ENCODE measurements around the gene FRYL.
"Not testable (repeated sequence)": the region's sequence is repeated elsewhere in the genome, so short reads cannot be mapped to it uniquely, and the experiment has no call there.

The FRYL gene

GRCh38 chr4:48640225-48640624 lies 139.9 kb downstream of the FRYL start:
- no peak for TF ChIP-seq CTCF (IDR thresholded peaks at IDR 0.05; ENCODE audit: extremely low read depth, insufficient read depth, missing control alignments)
- in situ Hi-C loops (cut with MboI; ENCODE audit: low pct_unique_long_range_greater_than_20kb, low sequenced_read_pairs, unreplicated experiment), result no loop called here
- DNase-seq (ENCODE audit: low spot score), result no peak

DNA sequence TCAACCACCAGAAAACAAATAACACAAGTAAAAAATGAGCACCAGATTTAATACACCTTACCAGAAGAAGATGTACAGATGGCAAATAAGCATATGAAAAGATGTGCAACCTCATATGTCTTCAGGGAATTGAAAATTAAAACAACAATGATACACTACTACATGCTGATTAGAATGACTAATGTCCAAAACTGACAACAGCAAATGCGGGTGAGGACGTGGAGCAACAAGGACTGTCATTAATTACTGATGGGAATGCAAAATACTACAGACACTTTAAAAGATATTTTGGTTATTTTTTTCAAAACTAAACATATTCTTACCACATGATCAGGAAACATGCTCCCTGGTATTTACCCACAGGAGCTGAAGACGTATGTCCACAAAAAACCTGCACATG lies 140.3 kb downstream of the FRYL start:
- no peak for DNase-seq (ENCODE audit: low spot score)
- TF ChIP-seq CTCF (IDR thresholded peaks at IDR 0.05; ENCODE audit: extremely low read depth, insufficient read depth, missing control alignments), result no peak
- in situ Hi-C loops (cut with MboI; ENCODE audit: low pct_unique_long_range_greater_than_20kb, low sequenced_read_pairs, unreplicated experiment), result no loop called here

GRCh38 chr4:48638586-48638985 lies 141.5 kb downstream of the FRYL start:
- DNase-seq (ENCODE audit: low spot score); in situ Hi-C loops (cut with MboI; ENCODE audit: low pct_unique_long_range_greater_than_20kb, low sequenced_read_pairs, unreplicated experiment): not testable (repeated sequence)

DNA sequence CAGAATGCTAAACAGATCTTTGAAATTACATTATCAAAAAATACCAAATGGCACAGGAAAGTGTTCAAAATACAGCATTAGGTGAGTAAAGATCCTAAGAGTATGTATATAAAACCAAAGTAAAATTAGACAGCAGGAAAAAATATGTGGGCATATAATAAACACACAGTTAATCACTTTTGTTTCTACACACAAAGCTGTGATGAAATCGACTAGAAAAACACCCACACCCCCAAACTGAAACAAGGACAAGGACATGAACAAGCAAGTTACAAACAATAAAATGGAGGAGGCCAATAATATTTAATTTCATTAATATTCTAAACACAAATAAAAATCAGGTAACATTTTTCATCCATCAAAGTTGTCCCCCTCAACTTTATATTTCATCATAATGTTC lies 143.2 kb downstream of the FRYL start:
- TF ChIP-seq CTCF (IDR thresholded peaks at IDR 0.05; ENCODE audit: extremely low read depth, insufficient read depth, missing control alignments), result no peak
- no peak for DNase-seq (ENCODE audit: low spot score)
- in situ Hi-C loops (cut with MboI; ENCODE audit: low pct_unique_long_range_greater_than_20kb, low sequenced_read_pairs, unreplicated experiment), result no loop called here

DNA sequence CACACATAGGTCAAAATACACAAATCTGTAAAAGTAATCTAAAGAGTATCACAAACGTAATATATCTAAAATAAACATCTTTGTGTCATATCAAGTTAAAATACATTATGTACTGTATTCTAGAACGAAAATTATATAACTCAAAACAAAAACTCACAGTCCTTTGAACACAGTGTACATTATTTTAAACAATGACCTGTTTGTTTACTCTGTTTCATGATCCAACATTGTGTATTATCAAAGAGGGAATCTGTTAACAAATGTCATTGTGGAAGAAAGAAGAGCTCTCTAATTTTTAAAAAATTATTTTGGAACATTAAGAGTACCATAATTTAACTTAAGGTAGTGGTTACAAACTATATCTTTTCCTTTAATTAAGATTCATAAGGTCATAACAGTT lies 144.1 kb downstream of the FRYL start:
- in situ Hi-C loops (cut with MboI; ENCODE audit: low pct_unique_long_range_greater_than_20kb, low sequenced_read_pairs, unreplicated experiment), result no loop called here
- no peak for TF ChIP-seq CTCF (IDR thresholded peaks at IDR 0.05; ENCODE audit: extremely low read depth, insufficient read depth, missing control alignments)

GRCh38 chr4:48635310-48635709 lies 144.8 kb downstream of the FRYL start:
- DNase-seq (ENCODE audit: low spot score), result no peak
- in situ Hi-C loops (cut with MboI; ENCODE audit: low pct_unique_long_range_greater_than_20kb, low sequenced_read_pairs, unreplicated experiment), result no loop called here
- TF ChIP-seq CTCF (IDR thresholded peaks at IDR 0.05; ENCODE audit: extremely low read depth, insufficient read depth, missing control alignments), result no peak

More for the DNA sequence above, 144.1 kb downstream of the FRYL start:
- DNase-seq (ENCODE audit: low spot score), result no peak

DNA sequence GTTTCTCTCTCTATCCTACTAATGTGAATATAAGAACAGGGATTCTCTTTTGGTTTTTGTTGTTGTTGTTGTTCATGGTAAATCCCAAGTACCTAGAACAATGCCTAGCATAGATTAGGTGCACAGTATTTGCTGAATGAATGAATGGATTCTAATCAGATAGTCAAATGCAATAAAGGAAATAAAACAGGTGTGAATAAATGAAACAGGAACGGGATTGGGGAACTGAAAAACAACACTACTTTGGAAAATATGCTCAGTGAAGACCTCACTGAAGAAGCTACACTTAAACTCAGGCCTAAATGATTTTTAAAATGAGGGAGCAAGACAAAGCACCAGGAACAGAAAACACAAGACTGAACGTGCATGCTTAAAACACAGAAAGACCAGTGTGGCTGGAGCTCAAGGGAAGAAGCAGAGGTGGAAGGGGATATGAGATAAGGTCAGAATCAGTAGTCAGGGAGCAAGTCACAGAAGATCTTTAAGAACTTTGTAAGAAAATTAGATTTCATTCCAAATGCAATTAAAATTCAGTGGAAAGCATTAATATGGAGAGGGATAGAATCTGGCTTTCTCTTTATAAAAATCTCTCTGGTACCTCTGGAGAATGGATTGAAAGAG lies 145.3 kb downstream of the FRYL start:
- DNase-seq (ENCODE audit: low spot score), result no peak
- no peak for TF ChIP-seq CTCF (IDR thresholded peaks at IDR 0.05; ENCODE audit: extremely low read depth, insufficient read depth, missing control alignments)
- in situ Hi-C loops (cut with MboI; ENCODE audit: low pct_unique_long_range_greater_than_20kb, low sequenced_read_pairs, unreplicated experiment), result no loop called here

Data from GM13977 (cell line).